Fibroblast of peridontal ligament (primary cell): ENCODE data around the gene TFDP2.

Source experiments
- DNase-seq: peaks from one replicate; pipeline ENCODE4 v3.0.0-alpha.2; 2010; ENCODE audit errors: extremely low read depth

The TFDP2 gene

DNA sequence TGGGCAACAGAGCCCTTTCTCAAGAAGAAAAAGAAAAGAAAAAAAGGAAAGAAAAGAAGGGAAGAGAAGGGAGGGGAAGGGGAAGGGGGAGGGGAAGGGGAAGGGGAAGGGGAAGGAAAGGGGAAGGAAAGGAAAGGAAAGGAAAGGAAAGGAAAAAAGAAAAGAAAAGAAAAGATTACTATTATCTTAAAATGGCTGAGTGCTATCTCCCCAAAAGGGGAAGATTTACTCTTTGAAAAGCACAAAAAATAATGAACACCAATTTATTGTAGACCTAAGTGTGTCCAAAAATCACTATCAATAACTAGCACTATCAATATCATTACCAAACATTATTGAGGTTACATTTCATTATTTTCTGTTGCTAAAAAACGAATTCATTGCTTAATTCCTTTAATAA is 183.9 kb downstream of the TFDP2 start:
- DNase-seq, result no peak

DNA sequence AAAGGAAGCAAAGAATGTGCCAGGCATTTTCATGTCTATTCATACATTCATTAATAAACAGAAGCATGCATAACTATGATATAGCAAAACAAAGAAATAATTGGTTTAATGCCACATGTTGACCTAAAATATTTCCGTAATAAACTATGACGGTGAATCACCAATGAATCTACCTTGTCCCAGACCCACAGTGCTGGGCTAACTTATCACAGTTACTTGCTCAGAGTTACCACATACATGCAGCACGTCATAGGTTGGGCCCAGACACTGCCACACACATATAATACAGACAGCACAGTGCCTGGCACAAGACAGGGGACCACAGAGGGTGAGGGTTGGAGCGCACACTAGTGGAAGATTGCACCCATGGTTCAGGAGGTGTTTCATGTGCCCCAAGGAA is 186.0 kb downstream of the TFDP2 start:
- no peak for DNase-seq

DNA sequence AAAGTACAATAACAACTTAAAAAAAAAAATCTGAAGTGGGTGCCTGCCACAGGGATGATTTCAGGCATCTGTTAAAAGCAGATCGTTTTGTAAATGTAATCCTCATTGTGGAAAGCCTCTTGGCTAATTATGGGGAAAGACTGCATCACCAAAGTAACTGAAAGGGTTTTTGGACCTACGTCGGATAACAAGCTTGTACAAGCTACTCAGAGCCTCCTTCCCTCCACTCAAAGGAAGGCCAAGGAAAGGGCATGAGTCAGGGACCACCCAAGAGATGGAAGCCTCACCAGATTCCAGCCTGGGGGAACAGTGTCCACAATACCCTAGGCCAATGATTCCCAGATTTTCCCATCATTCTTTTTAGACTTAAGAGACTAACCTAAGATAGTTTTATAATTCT is 188.6 kb downstream of the TFDP2 start:
- DNase-seq, result peak; percentile 83

GRCh38 chr3:141959589-141960554 is 189.5 kb downstream of the TFDP2 start:
- DNase-seq, result peak; percentile 91

DNA sequence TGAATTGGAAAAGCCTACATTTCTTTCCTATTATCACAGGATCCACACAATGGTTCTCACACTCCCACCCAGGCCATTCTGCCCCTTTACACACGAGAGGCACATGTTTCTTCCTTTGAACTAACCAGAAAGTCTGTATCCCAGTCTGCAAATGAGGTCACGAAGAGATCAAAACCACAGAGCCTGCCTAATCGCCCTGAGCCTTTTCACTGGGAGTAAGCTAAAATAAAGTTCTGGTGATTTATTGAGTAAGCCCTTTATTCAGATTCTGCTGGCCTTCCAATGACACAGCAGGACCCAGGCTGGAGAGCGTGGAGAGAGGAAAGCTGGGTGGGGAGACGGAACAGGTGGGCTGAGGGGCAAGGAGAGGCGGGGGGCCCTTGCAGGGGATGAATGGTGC is 194.2 kb downstream of the TFDP2 start:
- peak; percentile 72 for DNase-seq

GRCh38 chr3:141952611-141953010 is 196.7 kb downstream of the TFDP2 start:
- DNase-seq, result no peak

GRCh38 chr3:141950572-141951493 is 198.5 kb downstream of the TFDP2 start:
- no peak for DNase-seq

DNA sequence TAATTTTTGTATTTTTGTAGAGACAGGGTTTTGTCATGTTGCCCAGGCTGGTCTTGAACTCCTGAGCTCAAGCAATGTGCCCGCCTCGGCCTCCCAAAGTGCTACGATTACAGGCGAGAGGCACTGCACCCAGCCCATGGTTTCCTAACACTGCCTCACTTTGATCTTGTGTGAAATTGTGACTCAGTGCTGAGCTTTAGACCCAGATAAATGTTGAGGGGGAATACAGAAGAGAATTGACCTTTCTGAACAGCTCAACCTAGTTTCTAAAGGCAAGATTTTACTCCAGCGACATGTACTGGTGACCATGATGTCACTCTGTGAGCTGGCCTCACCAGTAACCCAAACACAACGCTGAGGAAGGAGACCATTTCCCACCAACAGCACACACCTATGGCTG is 199.4 kb downstream of the TFDP2 start:
- DNase-seq, result no peak

GRCh38 chr3:141949399-141949798 is 199.9 kb downstream of the TFDP2 start:
- DNase-seq, result no peak

DNA sequence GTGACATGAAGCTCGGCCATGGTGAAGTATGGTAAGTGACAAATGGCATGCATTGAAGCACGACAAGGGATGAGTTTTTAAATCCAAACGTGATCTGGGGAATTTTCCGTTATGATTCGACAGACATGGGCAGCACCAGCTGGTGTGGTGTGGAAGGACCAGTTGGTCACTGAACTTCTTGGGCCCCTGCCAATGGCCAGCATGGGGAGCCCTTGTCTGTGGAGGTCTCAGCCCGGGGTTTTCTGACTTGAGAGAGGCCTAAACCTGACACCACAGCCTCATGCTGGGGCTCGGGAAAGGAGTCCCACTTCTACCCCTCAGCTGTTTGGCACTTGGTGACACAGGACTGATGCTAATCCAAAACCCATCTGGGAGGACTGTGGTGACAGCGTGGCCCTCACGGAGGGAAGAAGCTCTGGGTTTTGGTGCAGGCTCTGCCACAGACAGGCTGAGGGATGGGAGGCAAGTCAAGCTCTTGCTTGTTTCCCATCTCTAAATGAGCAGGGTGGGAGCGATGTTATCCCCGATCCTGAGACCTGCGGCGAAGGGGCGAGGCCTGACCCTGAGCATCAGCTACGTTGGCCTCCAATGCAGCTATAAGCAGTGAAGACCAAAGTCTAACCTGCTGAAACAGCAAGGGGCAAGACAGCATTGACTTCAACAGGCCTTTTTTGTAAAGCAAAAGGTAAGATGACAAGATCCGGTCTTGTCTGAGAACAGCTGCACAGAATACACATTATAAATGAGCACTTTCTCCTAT is 203.4 kb downstream of the TFDP2 start:
- DNase-seq, result no peak

DNA sequence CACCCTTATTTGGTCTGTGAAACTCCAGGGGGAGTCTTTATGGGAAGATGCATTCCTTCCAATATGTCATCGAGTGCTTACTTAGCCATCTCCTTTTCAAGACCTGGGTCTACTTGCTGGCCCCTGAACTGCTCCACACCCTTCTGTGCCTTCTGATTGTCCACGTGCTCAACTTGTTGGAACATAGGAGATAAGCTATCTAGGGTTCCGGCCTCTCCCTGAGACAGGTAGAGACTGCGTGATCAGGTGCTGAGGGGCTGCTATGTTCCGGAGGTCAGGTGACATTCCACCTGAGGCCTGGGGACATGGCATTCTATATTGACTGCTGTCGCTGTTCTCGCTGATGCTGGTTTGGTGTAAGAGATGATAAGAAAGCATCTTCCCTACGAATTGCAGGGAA is 207.3 kb downstream of the TFDP2 start:
- DNase-seq, result no peak

DNA sequence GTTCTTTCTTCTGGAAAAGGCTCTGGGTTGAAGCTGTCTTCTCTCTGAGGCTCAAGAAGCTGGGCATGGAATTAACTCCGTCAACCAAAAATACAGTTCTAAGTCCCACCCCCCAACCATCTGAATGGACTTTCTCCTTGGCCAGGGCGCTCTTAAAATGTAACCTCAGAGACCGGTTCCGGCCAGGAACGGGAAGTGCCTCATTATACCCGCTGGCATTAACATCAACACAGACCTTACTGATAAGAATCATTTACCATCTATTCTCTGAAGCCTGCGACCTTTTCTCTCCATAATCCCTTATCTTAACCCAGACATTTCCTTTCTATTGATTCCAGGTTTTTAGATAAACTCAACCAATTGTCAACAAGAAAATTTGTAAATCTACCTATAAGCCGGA is 208.3 kb downstream of the TFDP2 start:
- no peak for DNase-seq

DNA sequence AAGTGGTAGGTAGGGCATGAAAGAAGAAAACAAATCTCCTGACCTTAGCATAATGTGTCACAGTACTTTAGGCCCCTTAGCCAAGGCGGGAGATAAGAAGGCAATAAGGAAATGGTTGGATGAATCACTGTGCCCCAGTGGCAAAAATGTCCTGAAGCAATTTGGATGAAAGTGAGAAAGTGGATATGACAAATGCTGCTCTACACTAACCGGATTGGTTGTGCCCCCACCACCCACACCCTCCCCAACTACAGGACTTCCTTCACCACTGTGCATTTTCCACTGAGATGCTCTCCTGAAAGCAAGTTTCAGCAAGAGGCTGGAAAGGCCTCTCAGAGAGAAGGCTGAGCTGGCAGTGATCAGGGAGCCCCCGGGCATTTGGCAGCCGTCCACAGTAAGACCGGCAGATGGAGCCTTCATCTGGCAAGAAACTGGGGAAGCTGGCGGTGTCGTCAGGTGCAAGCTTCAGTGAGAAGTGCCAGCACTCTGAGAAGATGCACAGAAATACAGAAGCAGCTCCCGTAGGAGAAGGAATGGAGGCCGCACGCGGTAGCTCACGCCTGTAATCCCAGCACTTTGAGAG is 209.1 kb downstream of the TFDP2 start:
- DNase-seq, result peak; percentile 31

- DNase-seq, result no peak
Observed at GRCh38 chr3:141939759-141940158, 209.6 kb downstream of the TFDP2 start.

DNA sequence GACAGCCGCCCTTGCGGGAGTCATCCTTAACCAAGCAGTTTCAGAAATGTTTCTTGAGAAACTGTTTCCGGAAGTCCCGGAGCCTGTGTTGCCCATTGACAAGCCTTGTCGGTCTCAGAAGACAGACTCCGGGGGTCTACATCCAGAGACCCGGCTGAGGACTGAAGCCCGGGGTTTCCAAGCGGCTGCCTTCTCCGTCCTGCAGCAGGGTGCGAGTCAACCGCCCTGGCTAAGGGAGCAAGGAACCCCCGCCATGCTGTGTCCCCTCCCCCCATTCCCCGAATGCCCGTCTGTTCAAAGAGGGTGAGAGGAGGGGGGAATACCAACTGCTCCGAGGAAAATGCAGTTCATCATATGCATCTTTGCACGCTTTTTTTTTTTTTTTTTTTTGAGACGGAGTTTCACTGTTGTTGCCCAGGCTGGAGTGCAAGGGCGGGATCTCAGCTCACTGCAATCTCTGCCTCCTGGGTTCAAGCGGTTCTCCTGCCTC is 211.3 kb downstream of the TFDP2 start:
- no peak for DNase-seq

DNA sequence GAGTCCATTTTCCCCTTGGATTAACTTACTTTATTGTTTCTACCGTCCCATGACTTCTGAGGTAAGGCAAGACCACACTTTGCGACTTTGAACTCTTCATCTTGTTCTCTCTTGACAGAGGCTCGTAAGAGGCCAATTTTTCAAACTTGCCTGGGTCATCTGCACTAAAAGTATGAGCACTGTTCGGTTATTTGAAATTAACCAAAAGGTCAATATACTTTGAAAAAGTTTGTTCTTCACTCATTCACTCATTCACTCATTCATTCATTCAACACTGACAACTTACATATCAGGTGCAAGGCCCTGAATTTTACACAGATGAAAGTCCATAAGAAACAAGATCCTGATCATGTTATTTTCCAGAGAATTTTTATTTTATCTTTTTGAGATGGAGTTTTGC is 215.0 kb downstream of the TFDP2 start:
- no peak for DNase-seq

DNA sequence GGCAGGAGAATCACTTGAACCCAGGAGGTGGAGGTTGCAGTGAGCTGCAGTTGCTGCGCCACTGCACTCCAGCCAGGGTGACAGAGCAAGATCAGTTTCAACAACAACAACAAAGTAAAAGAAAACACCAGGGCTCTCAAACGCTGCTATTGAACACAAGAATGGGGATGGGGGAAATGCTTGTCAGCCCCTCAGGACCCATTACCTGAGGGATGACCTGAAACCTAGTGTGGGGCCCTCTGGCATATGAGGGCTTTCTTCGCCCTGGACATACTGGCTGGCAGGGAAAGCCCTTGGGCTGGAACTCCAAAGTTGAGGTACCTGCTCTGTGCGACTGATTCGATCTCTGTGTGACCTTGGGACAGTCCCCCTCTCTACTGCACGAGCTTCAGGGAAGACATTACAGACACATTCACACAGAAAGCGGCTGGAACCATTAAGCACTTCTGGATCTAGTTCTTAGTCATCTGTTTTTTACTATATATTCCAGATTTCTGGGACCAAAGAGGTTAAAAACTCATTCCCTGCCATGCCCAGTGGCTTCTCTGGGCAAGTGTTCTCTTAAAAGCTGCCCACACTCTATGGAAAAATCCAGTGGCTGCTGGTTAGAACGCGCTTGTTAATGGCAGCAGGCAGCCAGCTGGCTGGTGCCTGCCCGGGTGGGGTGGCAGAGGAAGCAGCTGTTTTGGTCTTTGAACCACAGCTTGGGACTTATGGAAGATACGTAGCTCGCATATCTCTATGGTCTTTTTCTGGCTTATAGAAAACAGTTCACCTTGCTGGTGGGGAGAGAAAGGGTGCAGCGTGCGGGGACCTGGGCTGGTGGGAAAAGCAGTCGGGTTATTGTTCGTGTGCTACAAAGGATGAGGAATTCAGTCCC is 215.7 kb downstream of the TFDP2 start:
- DNase-seq, result no peak

- DNase-seq, result no peak
Observed at GRCh38 chr3:141930801-141931200, 218.5 kb downstream of the TFDP2 start.

DNA sequence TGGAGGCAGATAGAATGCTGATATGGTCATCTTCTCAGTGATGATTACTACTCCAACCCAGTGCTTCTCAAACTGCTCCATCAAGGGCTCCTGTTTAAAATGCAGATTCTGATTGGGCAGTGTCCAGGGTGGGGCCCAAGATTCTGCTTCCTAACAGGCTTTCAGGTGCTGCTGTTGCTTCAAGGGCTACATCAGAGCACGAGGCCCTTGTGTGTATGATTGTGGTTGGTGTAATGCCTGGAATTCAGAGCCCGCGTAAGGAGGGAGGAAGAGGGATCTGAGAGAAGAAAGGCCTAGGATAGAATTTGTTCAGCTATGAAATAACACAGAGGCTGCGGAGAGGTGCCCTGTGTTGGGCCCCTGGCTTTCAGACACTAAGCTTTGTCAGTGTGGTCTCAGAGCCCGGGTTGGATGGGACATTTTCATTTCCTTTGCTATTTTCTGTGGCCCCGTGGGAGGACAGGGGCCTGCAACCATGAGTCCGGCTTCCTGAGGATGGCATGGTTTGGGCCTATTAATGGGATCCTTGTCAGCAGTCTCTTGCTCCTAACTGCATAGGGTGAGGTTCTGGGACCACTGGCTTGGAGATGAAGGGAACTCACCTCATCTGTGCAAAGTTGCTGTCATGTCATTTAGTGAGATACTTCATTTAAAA is 219.9 kb downstream of the TFDP2 start:
- DNase-seq, result no peak
